H1 (cell line): ENCODE measurements around the gene ENTPD1.

Source experiments
- CEBPB ChIP-seq: IDR thresholded peaks from 2 replicates; pipeline ENCODE4 v1.6.1; 2012; ENCODE audit warnings: low read depth, low read length
- CREB1 ChIP-seq: IDR thresholded peaks from 2 replicates; pipeline ENCODE4 v1.6.1; 2012; ENCODE audit warnings: inconsistent platforms
- CTCF ChIP-seq, 3 experiments: IDR thresholded peaks; 1 replicate in 2 of 3; 2 replicates in 1 of 3; pipeline versions ENCODE4 v1.5.1 to v1.6.1; 2011; ENCODE audit warnings: low read length in 3 of 3, mild to moderate bottlenecking in 3 of 3, inconsistent platforms in 2 of 3, low read depth in 1 of 3, moderate library complexity in 1 of 3; ENCODE audit not compliant: insufficient read depth in 1 of 3; ENCODE audit errors: control extremely low read depth in 1 of 3
- EGR1 ChIP-seq: IDR thresholded peaks from 2 replicates; pipeline ENCODE4 v1.6.1; 2011; ENCODE audit warnings: low read depth, low read length, borderline replicate concordance
- EZH2 ChIP-seq: fragments of 200-600 bp; sonication (generic); IDR thresholded peaks from 2 replicates; pipeline ENCODE4 v1.7.1; 2012; ENCODE audit warnings: low read depth, mild to moderate bottlenecking, moderate library complexity, low read length, inconsistent platforms; ENCODE audit not compliant: severe bottlenecking
- GABPA ChIP-seq: IDR thresholded peaks from 2 replicates; pipeline ENCODE4 v1.6.1; 2011; ENCODE audit warnings: mild to moderate bottlenecking, low read length, moderate library complexity, borderline replicate concordance; ENCODE audit not compliant: insufficient read depth
- HDAC6 ChIP-seq: IDR thresholded peaks from one replicate; pipeline ENCODE4 v1.7.1; 2012; ENCODE audit warnings: low read depth, mild to moderate bottlenecking, inconsistent platforms, low read length, moderate library complexity
- JUND ChIP-seq: IDR thresholded peaks from 2 replicates; pipeline ENCODE4 v1.6.1; 2011; ENCODE audit warnings: mild to moderate bottlenecking, improper control_type of control experiment, low read length
- MAX ChIP-seq: IDR thresholded peaks from 2 replicates; pipeline ENCODE4 v1.6.1; 2012; ENCODE audit warnings: inconsistent platforms
- POLR2A ChIP-seq, 2 experiments: IDR thresholded peaks; 1 replicate in 1 of 2; 2 replicates in 1 of 2; pipeline ENCODE4 v1.6.1; 2011; ENCODE audit warnings: low read depth in 2 of 2, low read length in 2 of 2, mild to moderate bottlenecking in 2 of 2; ENCODE audit errors: control extremely low read depth in 1 of 2
- POLR2AphosphoS5 ChIP-seq: IDR thresholded peaks from 2 replicates; pipeline ENCODE4 v1.6.1; 2011; ENCODE audit warnings: low read depth, low read length
- SIN3A ChIP-seq, 2 experiments: IDR thresholded peaks in 1 of 2; conservative IDR thresholded peaks in 1 of 2; 2 replicates each; pipeline ENCODE4 v1.6.1; 2011 to 2012; ENCODE audit warnings: low read length in 2 of 2, improper control_type of control experiment in 1 of 2, low read depth in 1 of 2, mild to moderate bottlenecking in 1 of 2
- TBP ChIP-seq: IDR thresholded peaks from 2 replicates; pipeline ENCODE4 v1.6.1; 2011; ENCODE audit warnings: low read depth, low read length, improper control_type of control experiment

- no peak for TF ChIP-seq POLR2A (IDR thresholded peaks at IDR 0.05; ENCODE audit: control extremely low read depth in 1 of 2, low read depth in 2 of 2, low read length in 2 of 2)
- TF ChIP-seq SIN3A (conservative IDR thresholded peaks at IDR 0.05 in 1 of 2, IDR thresholded peaks at IDR 0.05 in 1 of 2; ENCODE audit: low read depth in 1 of 2, low read length in 2 of 2) = no peak
- TF ChIP-seq MAX = no peak
- no peak for TF ChIP-seq GABPA
- no peak for TF ChIP-seq EZH2
- no peak for TF ChIP-seq CREB1
- no peak for TF ChIP-seq CTCF (IDR thresholded peaks at IDR 0.05; ENCODE audit: control extremely low read depth in 1 of 3, insufficient read depth in 1 of 3, low read depth in 1 of 3, low read length in 3 of 3)
- TF ChIP-seq JUND = no peak
- TF ChIP-seq TBP = no peak
- TF ChIP-seq CEBPB = no peak
- no peak for TF ChIP-seq HDAC6
- TF ChIP-seq POLR2AphosphoS5 = no peak
- no peak for TF ChIP-seq EGR1
Measured at GRCh38 chr10:95845411-95845810, 89.4 kb downstream of the ENTPD1 start.
